Neural cell (in vitro differentiated cells): Measurements from ENCODE around the gene SBK3. TPM values are rescaled to one million over a fixed set of nuclear protein-coding genes. Genes with fewer than 3 reads are reported as not detected.

Source experiments
- H2AFZ ChIP-seq: fragments of 200-600, 300-800 bp; sonication (generic), shearing (Covaris generic); 2 replicates; pipeline ENCODE4 v1.6.0; 2014; ENCODE audit warnings: low read depth, mild to moderate bottlenecking, antibody characterized with exemption, low read length, moderate library complexity
- H3F3A ChIP-seq: fragments of 200-600 bp; shearing (Covaris generic); 2 replicates; pipeline ENCODE4 v1.6.1; 2016; ENCODE audit warnings: mild to moderate bottlenecking, moderate library complexity, mixed read lengths, antibody characterized with exemption, low read length; ENCODE audit not compliant: insufficient read depth, poor library complexity, severe bottlenecking
- H3K27ac ChIP-seq: fragments of 200-600, 300-800 bp; sonication (generic), shearing (Covaris generic); 2 replicates; pipeline ENCODE4 v1.5.1; 2014; ENCODE audit warnings: mild to moderate bottlenecking, low read length, moderate library complexity
- H3K27me3 ChIP-seq: fragments of 300-800, 200-600 bp; sonication (generic), shearing (Covaris generic); 2 replicates; pipeline ENCODE4 v1.6.0; 2014; ENCODE audit warnings: mild to moderate bottlenecking, low read depth, low read length, moderate library complexity; ENCODE audit not compliant: insufficient read depth
- H3K36me3 ChIP-seq: fragments of 300-800, 200-600 bp; sonication (generic), shearing (Covaris generic); 2 replicates; pipeline ENCODE4 v1.5.1; 2014; ENCODE audit warnings: mild to moderate bottlenecking, antibody characterized with exemption, low read length, moderate library complexity; ENCODE audit not compliant: insufficient read depth
- H3K4me2 ChIP-seq: fragments of 300-800, 200-600 bp; sonication (generic), shearing (Covaris generic); 2 replicates; pipeline ENCODE4 v1.6.0; 2014; ENCODE audit warnings: mild to moderate bottlenecking, low read length
- H3K4me3 ChIP-seq: fragments of 300-800, 200-600 bp; sonication (generic), shearing (Covaris generic); 2 replicates; pipeline ENCODE4 v1.5.1; 2014; ENCODE audit warnings: mild to moderate bottlenecking, low read length, moderate library complexity
- H3K79me2 ChIP-seq: fragments of 200-600 bp; shearing (Covaris generic); replicated peaks from 2 replicates; pipeline ENCODE4 v1.6.0; 2014; ENCODE audit warnings: mild to moderate bottlenecking, low read length, moderate library complexity; ENCODE audit not compliant: insufficient read depth
- H3K9ac ChIP-seq: fragments of 300-800, 200-600 bp; sonication (generic), shearing (Covaris generic); 2 replicates; pipeline ENCODE4 v1.6.1; 2016; ENCODE audit warnings: mild to moderate bottlenecking, low read length, mixed read lengths
- H3K9me2 ChIP-seq: fragments of 200-600 bp; shearing (Covaris generic); 2 replicates; pipeline ENCODE4 v1.6.1; 2016; ENCODE audit warnings: mild to moderate bottlenecking, low read length, mixed read lengths; ENCODE audit not compliant: insufficient read depth
- H3K9me3 ChIP-seq: fragments of 200-600, 300-800 bp; sonication (generic), shearing (Covaris generic); 2 replicates; pipeline ENCODE4 v1.6.1; 2016; ENCODE audit warnings: mild to moderate bottlenecking, mixed run types, low read length, moderate library complexity, mixed read lengths
- H4K20me1 ChIP-seq: fragments of 200-600 bp; shearing (Covaris generic); 2 replicates; pipeline ENCODE4 v1.6.1; 2016; ENCODE audit warnings: mild to moderate bottlenecking, mixed run types; ENCODE audit not compliant: insufficient read depth
- EP300 ChIP-seq: fragments of 450-650 bp; conservative IDR thresholded peaks from 2 replicates; pipeline ENCODE4 v1.6.1; 2014; ENCODE audit warnings: antibody characterized with exemption, mild to moderate bottlenecking, moderate library complexity; ENCODE audit not compliant: poor library complexity, severe bottlenecking
- EZH2 ChIP-seq: fragments of 200-600, 300-800 bp; shearing (Covaris generic), sonication (generic); IDR thresholded peaks from 2 replicates; pipeline ENCODE4 v1.6.1; 2014; ENCODE audit warnings: antibody characterized with exemption, low read length, borderline replicate concordance, mild to moderate bottlenecking; ENCODE audit not compliant: insufficient read depth, poor library complexity, severe bottlenecking
- MXI1 ChIP-seq: fragments of 450-650 bp; conservative IDR thresholded peaks from 2 replicates; pipeline ENCODE4 v1.6.1; 2014; ENCODE audit warnings: antibody characterized with exemption, mild to moderate bottlenecking; ENCODE audit not compliant: poor library complexity, severe bottlenecking
- POLR2AphosphoS5 ChIP-seq: IDR thresholded peaks from 2 replicates; pipeline ENCODE4 v1.6.1; 2012
- RAD21 ChIP-seq: fragments of 450-650 bp; conservative IDR thresholded peaks from 2 replicates; pipeline ENCODE4 v1.6.1; 2014; ENCODE audit warnings: antibody characterized with exemption, mild to moderate bottlenecking, moderate library complexity
- SMC3 ChIP-seq: fragments of 450-650 bp; conservative IDR thresholded peaks from 2 replicates; pipeline ENCODE4 v1.6.1; 2014; ENCODE audit warnings: antibody characterized with exemption, mild to moderate bottlenecking, moderate library complexity; ENCODE audit not compliant: poor library complexity
- TAF1 ChIP-seq: IDR thresholded peaks from 2 replicates; pipeline ENCODE4 v1.6.1; 2012; ENCODE audit warnings: low read depth
- polyA plus RNA-seq: library from polyadenylated mRNA; depleted of rRNA; stranded (reverse); fragments of >200 nt; gene quantifications from 2 replicates; pipeline ENCODE4 v1.2.3, GENCODE V29; 2014
- TF ChIP-seq, protein P1 (sequence below): fragments of 450-650 bp; IDR thresholded peaks from 2 replicates; pipeline ENCODE4 v1.5.1; 2014; ENCODE audit warnings: antibody characterized with exemption, mild to moderate bottlenecking, moderate library complexity; ENCODE audit not compliant: poor library complexity, severe bottlenecking
- TF ChIP-seq, protein P2 (sequence below): IDR thresholded peaks from 2 replicates; pipeline ENCODE4 v1.6.1; 2012; ENCODE audit warnings: borderline replicate concordance

SBK3 gene
- polyA plus RNA-seq, 1 donor from 2014 or later: not detected

DNA sequence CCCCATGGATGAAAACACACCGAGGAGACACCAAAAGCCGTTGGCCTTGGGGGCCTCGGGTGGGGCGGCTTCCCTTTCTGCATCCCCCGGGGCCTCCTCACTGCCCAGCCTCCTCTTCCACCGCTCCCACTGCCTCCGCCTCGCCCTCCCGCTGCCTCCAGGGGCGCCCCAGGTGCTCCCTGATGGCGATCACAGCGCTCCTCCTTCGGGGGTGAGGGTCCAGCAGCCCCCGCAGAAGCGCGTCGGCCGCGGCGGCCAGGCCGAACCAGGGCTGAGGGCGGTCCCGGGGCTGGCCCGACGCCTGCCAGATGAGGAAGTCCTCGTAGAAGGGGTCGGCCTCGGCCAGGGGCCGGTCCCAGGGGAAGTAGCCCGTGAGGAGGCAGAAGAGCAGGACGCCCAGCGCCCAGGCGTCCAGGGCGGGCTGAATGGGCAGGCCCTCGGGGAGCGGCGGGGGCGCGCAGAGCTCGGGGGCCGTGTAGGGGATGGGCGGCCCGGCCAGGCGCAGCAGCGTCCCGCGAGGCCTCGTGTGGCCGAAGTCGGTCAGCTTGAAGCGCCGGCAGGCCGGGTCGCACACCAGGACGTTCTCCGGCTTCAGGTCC is 15.6 kb downstream of the SBK3 start:
- Histone ChIP-seq H3K9me2 (no peaks in the 10 kb centered on the region), H3K79me2 (no peaks in the 10 kb centered on the region), H3F3A (no peaks in the 10 kb centered on the region), H2AFZ (no peak overlapping the region), H4K20me1 (no peaks in the 10 kb centered on the region), H3K9ac (no peak overlapping the region), H3K9me3 (no peaks in the 10 kb centered on the region), H3K4me2 (no peak overlapping the region), H3K27me3 (no peaks in the 10 kb centered on the region), H3K36me3 (no peaks in the 10 kb centered on the region), H3K27ac (no peak overlapping the region), H3K4me3 (no peak overlapping the region)
- TF ChIP-seq MXI1 (no peak), RAD21 (no peak), TAF1 (no peak), SMC3 (no peak), EP300 (no peak), POLR2AphosphoS5 (no peak), EZH2 (no peak)
- TF ChIP-seq, protein P1, sequence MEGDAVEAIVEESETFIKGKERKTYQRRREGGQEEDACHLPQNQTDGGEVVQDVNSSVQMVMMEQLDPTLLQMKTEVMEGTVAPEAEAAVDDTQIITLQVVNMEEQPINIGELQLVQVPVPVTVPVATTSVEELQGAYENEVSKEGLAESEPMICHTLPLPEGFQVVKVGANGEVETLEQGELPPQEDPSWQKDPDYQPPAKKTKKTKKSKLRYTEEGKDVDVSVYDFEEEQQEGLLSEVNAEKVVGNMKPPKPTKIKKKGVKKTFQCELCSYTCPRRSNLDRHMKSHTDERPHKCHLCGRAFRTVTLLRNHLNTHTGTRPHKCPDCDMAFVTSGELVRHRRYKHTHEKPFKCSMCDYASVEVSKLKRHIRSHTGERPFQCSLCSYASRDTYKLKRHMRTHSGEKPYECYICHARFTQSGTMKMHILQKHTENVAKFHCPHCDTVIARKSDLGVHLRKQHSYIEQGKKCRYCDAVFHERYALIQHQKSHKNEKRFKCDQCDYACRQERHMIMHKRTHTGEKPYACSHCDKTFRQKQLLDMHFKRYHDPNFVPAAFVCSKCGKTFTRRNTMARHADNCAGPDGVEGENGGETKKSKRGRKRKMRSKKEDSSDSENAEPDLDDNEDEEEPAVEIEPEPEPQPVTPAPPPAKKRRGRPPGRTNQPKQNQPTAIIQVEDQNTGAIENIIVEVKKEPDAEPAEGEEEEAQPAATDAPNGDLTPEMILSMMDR: no peak
- TF ChIP-seq, protein P2, sequence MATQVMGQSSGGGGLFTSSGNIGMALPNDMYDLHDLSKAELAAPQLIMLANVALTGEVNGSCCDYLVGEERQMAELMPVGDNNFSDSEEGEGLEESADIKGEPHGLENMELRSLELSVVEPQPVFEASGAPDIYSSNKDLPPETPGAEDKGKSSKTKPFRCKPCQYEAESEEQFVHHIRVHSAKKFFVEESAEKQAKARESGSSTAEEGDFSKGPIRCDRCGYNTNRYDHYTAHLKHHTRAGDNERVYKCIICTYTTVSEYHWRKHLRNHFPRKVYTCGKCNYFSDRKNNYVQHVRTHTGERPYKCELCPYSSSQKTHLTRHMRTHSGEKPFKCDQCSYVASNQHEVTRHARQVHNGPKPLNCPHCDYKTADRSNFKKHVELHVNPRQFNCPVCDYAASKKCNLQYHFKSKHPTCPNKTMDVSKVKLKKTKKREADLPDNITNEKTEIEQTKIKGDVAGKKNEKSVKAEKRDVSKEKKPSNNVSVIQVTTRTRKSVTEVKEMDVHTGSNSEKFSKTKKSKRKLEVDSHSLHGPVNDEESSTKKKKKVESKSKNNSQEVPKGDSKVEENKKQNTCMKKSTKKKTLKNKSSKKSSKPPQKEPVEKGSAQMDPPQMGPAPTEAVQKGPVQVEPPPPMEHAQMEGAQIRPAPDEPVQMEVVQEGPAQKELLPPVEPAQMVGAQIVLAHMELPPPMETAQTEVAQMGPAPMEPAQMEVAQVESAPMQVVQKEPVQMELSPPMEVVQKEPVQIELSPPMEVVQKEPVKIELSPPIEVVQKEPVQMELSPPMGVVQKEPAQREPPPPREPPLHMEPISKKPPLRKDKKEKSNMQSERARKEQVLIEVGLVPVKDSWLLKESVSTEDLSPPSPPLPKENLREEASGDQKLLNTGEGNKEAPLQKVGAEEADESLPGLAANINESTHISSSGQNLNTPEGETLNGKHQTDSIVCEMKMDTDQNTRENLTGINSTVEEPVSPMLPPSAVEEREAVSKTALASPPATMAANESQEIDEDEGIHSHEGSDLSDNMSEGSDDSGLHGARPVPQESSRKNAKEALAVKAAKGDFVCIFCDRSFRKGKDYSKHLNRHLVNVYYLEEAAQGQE: no peak

DNA sequence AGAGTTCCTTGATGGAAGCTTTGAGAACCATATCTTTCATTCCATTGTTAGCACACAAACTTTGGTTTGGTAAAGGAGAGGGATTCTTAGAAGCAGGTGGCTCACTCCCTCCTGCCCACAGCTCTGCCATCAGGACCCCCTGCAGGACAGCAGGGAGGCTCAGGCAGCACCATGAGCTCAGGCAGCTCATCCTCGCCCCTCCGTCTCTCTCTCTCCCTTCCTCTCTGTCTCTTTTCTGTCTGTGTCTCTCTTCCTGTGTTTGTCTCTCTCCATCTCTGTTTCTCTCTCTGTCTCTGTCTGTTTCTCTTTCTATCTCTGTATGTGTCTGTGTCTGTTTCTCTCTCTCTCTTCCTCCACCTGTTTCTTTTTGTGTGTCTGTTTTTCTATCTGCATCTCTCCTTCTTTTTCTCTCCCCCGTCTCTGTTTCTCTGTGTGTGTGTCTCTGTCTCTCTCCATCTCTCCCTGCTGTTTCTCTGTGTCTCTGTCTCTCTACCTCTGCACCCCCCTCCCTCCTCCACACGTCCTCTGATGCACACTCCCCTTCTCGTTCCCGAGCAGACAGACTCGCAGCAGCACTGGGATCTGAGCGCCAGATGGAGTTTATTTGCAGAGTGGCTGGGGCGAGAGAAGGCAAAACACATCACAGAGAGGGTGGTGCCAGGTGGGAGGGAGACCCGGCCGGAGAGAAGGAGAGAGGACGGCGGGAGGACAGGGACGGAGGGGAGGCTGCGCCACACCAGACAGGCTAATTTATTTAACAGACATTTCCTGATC is 17.1 kb downstream of the SBK3 start:
- Histone ChIP-seq H3K9me2 (no peaks in the 10 kb centered on the region), H3K36me3 (no peaks in the 10 kb centered on the region), H3K9ac (peak overlapping the region; percentile 9), H3K4me2 (no peak overlapping the region), H3K9me3 (no peaks in the 10 kb centered on the region), H2AFZ (no peak overlapping the region), H3K27ac (no peak overlapping the region), H3K27me3 (no peaks in the 10 kb centered on the region), H3K79me2 (no peaks in the 10 kb centered on the region), H3F3A (no peaks in the 10 kb centered on the region), H3K4me3 (no peak overlapping the region), H4K20me1 (no peaks in the 10 kb centered on the region)
- TF ChIP-seq POLR2AphosphoS5: no peak
- TF ChIP-seq, protein P1: no peak
- TF ChIP-seq, protein P2: no peak
- TF ChIP-seq RAD21: no peak
- TF ChIP-seq EZH2: no peak
- no peak for TF ChIP-seq TAF1
- no peak for TF ChIP-seq MXI1
